ENCODE measurements around the gene PPP2R2D.

The PPP2R2D gene

DNA sequence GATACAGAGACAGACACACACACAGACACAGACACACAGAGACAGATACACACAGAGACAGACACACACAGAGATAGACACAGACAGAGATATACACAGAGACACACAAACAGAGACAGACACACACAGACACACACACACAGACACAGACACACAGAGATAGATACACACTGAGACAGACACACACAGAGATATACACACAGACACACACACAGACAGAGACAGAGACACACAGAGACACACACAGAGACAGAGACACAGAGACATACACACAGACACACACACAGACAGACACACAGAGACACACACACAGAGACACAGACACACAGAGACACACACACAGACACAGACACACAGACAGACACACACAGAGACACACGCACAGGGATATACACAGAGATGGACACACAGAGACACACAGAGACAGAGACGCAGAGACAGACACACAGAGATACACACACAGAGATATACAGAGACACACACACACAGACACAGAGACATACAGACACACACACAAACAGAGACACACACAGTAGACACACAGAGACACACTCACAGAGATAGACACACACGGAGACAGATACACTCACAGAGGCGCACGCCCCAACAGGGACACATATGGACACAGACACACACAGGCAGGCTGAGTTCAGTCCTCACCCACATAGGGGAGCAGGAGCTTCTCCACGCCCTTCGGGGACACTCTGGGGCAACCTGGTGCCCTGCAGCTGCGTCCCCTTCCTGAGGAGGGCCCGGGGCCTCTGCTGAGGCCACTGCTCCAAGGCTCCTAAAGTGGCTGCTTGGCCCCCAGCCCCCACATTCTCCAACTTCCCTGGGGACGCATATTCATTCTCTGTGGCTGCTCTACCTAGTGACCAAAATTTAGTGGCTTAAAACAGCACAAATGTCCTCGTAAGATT lies 10.3 kb upstream of the PPP2R2D start:
- no peak for DNase-seq

GRCh38 chr10:131891196-131891928 lies 9.4 kb upstream of the PPP2R2D start:
- no peak for DNase-seq

DNA sequence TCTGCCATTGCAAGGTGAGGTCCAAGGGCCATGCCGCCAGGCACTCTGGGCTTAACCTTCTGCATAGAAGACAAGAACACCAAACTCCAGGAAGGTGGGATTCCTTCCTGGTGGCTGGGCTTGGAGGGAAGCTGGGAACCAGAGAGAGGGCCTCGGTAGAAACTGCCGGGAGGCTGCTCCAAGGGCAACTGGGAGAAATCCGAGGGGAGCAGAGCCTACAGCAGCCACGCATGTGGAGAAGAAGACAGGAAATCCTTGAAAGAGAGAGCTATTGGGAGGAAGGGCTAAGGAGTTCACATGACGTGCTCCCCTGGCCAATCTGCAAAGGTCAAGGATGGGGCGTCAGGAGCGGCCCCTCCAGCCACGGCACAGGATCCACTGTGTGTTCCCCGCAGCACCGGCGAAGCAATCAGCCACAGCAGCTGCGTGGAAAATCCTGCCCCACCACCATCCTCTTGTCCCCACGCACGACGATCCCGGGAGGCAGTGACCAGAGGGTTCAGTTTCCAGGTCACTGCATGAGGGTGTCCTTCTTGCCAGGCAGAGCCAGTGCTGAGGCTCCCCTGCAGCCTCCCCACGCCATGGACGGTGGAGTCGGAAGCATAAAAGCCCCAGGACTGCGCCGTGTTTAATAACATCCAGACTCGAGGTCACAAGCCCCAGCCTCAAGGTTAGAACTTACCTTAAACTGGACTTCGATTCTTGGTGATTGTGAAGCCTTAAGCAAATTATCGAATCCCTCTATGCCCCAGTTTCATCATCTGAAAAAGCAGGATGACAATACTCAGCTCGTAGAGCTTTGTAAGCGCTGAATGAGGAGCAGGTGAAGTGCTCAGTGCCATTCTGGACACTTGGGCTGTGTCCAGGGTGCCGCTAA lies 8.6 kb upstream of the PPP2R2D start:
- no peak for DNase-seq

- no peak for DNase-seq
Observed at GRCh38 chr10:131892806-131893675, 7.8 kb upstream of the PPP2R2D start.

- no peak for DNase-seq
Observed at GRCh38 chr10:131895116-131895515, 5.7 kb upstream of the PPP2R2D start.

- DNase-seq, result no peak
Observed at GRCh38 chr10:131896403-131896802, 4.4 kb upstream of the PPP2R2D start.

GRCh38 chr10:131897297-131897899 lies 3.4 kb upstream of the PPP2R2D start:
- DNase-seq, result no peak

- DNase-seq, result no peak
Observed at GRCh38 chr10:131898061-131898460, 2.7 kb upstream of the PPP2R2D start.

GRCh38 chr10:131898713-131899112 lies 2.1 kb upstream of the PPP2R2D start:
- no peak for DNase-seq

DNA sequence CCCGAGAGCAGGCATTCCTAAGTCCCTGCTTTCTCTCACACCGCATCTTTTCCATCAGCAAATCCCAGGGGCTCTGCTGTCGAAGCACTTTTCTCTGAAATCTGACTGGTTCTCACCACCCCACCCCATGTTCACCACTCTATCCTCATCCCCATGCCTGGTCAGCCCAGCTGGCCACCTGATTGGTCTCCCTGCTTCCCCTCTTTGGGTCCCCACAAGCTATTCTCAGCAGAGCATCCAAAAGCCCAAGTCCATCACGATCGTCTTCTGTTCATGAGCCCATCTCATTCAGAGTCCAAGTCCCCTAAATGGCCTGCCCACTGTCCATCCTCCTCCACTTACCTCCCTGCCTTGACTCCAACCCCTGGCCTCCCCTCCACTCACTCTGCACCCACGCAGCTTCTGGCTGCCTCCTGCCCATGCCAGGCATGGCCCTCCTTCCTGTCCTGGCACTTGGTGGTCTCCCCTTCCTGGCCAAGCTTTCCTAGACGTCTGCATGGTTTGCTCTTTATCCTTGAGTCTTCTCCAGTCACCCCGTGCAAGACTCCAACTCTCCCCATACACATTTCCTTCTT lies 1.6 kb upstream of the PPP2R2D start:
- DNase-seq, result no peak

DNA sequence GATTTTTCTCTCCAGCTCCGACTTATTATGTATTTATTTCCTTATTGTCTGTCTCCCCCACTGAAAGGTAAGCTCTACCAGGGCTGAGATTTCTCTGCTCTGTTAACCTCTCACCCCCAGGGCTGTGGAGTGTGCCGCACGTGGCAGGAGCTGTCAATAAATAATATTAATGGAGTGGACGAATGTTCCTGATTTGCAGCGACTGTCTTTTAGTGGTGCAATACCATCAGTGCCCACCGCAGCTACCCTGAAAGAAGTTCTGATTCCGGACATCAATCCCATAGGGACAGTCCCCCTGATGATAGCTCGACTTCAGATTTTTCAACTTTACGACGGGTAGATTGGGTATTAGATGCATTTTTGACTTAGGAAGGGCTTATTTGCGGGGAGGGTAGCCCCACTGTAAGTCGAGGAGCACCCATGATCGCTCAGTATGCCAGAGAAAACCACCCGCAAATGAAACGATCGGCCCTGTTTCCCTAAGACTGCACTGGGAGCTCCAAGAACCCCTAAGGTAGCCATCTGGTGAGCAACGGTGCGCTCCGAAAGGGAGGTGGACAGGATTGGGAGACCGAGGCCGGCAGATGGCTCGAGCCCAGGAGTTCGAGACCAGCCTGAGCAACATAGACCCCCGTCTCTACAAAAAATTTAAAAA lies 986 bp upstream of the PPP2R2D start:
- DNase-seq, result no peak

DNA sequence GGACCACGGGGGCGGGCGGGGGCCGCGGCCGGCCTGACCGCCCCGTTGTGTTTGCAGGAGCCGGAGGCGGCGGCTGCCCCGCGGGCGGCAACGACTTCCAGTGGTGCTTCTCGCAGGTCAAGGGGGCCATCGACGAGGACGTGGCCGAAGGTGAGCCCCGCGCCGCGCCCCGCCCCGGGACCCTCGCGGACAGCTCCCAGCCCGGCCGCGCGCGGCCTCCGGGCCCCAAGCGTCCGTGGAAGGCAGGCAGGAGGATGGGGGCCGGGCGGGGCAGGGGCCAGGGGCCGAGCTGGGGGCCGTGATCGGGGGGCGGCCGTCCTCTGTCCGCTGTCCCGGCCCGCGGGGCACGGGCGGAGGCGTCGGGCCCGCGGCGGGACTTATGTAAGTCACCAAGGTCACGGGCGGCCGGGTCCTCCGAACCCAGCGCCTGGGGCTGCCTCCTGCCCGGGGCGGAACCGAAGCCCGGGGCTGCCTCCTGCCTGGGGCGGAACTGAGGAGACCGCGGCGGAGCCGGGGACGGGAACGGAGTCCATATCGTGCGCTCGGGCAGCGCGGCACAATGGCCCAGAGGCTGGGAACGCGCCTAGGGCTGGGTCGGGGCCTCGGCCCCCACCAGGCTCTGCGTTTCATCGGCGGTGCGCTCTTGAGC lies 497 bp downstream of the PPP2R2D start:
- peak; percentile 54 for DNase-seq

DNA sequence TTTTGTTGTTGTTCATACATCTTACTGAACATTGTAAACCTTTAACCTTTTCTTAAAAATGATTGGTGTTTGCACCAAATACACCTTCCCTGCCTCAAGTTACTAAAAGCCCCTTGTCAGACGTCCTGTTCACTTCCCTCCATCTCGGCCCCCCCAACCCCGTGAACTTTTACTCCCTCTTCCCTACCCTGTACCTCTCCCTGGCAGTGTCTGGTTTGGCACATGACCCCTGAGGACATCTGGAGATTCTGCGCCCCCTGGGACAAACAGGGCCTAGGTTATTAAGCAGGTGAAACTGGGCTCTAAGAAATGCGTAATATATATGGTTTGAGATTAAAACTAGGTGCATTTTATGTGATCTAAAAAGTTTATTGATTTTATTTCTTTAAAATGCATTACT lies 1.4 kb downstream of the PPP2R2D start:
- no peak for DNase-seq

DNA sequence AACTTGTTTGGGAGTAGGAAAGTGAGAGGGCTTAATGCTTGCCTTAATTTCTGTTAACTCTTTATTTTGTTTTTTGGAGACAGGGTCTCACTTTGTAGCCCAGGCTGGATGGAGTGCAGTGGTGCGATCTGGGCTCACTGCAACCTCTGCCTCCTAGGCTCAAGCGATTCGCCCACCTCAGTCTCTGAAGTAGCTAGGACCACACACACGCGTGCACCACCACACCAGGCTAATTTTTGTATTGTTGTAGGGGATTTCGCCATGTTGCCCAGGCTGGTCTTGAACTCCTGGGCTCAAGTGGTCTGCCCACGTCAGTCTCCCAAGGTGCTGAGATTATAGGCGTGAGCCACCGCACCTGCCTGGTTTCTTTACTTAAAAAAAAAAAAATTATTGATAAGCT lies 1.9 kb downstream of the PPP2R2D start:
- no peak for DNase-seq

DNA sequence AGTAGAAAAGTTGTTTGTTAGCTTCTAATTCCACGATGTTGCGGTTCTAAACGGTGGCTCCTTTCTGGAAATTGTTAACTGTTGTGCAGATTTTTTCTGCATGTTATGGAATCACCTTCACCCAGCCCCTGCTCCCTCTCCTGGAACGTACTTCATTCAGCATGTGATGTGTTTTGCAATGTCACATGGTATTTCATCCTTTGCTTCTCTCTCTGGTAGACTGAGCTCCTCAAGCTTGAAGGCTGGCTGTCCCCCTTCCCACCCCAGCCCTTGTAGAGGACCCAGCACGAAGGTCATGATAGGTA lies 4.4 kb downstream of the PPP2R2D start:
- no peak for DNase-seq

- no peak for DNase-seq
Observed at GRCh38 chr10:131905603-131906268, 4.9 kb downstream of the PPP2R2D start.

DNA sequence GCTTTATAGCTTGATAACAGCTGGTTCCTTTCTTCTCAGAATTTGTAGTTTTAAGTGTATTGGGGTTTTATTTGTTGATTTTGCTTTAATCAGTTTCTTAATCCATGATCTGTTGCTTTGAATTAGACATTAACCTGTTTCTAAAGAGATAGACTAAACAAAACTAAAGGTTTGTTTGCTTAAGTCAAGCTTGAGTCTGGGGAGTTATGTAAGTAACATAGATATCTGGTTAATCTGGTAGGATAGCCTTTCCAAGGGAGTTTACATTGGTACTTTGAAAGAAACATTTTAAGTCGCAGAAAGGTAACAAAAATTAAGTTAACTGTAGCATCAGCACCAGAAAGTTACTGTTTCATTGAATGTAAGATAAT lies 5.4 kb downstream of the PPP2R2D start:
- DNase-seq, result no peak

DNA sequence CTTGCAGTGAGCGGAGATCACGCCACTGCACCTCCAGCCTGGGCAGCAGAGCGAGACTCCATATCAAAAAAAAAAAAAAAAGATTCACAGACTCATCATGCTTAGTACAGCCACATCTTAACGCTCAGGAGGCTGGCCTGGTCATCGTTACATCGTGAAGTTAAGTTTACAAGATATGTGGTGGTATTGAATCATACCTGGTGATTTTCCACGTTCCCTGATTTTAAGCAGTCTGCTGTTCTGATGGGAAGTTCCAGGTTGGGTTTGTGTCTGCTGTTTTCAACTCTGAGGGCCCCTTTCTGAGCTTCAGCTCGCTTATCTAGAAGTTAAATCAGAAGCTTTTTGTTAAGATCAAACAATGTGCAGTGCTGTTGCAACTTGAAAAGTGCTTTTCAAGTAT lies 6.9 kb downstream of the PPP2R2D start:
- no peak for DNase-seq

DNA sequence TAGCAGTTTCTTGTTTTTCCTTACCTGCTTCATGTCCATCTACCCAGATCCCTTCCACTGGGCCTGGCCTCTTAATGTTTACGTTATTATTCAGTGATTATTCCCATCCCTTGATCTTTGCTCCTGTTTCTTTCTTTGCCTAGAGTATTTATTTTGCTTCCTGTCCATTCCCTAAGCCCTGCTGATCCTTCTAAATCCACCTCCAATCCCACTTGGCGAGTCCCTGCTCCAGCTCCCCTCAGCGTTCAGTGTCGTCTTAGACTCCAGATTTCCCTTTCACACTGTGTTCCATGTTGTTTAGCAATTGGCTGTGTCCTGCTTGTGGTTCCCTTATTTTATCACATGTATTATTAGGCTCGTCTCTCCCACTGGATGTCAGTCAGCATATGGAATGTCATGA lies 7.3 kb downstream of the PPP2R2D start:
- no peak for DNase-seq

Data from stimulated activated CD4-positive, alpha-beta T cell treated with anti-CD3 and anti-CD28 coated beads, Interleukin-4, amount 100 ng/mL, for 1 hour (primary cell).